Measurements from ENCODE around the gene PPP1CA.

Gene PPP1CA

GRCh38 chr11:67429722-67430121 lies 28.1 kb upstream of the PPP1CA start:
- Histone ChIP-seq H4K91ac (ENCODE audit: low read length) (no peak overlapping the region), H2BK5ac (ENCODE audit: low read depth, low read length, poor library complexity, severe bottlenecking) (no peak overlapping the region)
- 92% methylated on average over 11 of the region's 11 CpGs for WGBS

GRCh38 chr11:67429038-67429668 lies 27.5 kb upstream of the PPP1CA start:
- Histone ChIP-seq H3K4me2 (ENCODE audit: low read length, poor library complexity, severe bottlenecking) (peak overlapping the region; percentile 77), H3K23ac (ENCODE audit: low read length in 2 of 2) (no peak overlapping the region), H2BK15ac (ENCODE audit: low read depth, poor library complexity, severe bottlenecking) (no peak overlapping the region), H2BK12ac (ENCODE audit: low read length in 2 of 2) (no peak overlapping the region), H3K36me3 (ENCODE audit: control insufficient read depth in 1 of 2, insufficient read depth in 2 of 2, low read depth in 1 of 2, low read length in 2 of 2) (peaks cover 35 to 45% of the 10 kb centered on the region in 2 experiments), H2AK5ac (ENCODE audit: low read length, severe bottlenecking) (peak overlapping the region; percentile 44), H2BK5ac (ENCODE audit: low read depth, low read length, poor library complexity, severe bottlenecking) (no peak overlapping the region), H4K8ac (ENCODE audit: low read length) (peak overlapping the region; percentile 97), H3K9ac (ENCODE audit: low read length) (peak overlapping the region; percentile 97), H3K9me3 (ENCODE audit: control insufficient read depth, low read length) (no peaks in the 10 kb centered on the region), H3K4me3 (ENCODE audit: insufficient read depth in 1 of 2, low read depth in 1 of 2, low read length in 2 of 2) (peak overlapping the region; percentile 84 to 93), H3K27me3 (ENCODE audit: control insufficient read depth in 1 of 2, insufficient read depth in 1 of 2, low read length in 2 of 2) (no peaks in the 10 kb centered on the region), H2BK120ac (ENCODE audit: low read depth, low read length) (no peak overlapping the region), H3K4me1 (ENCODE audit: control insufficient read depth, insufficient read depth, low read depth, low read length) (peaks cover 13% of the 10 kb centered on the region), H3K14ac (ENCODE audit: low read length in 2 of 2) (no peak overlapping the region), H4K91ac (ENCODE audit: low read length) (peak overlapping the region; percentile 78), H3K4ac (ENCODE audit: low read depth in 1 of 2, low read length in 2 of 2) (peak overlapping the region; percentile 21 to 90), H3K27ac (ENCODE audit: low read length, poor library complexity, severe bottlenecking) (peak overlapping the region; percentile 5), H3K79me1 (replicated peaks; ENCODE audit: low read length, poor library complexity, severe bottlenecking) (peaks cover 23% of the 10 kb centered on the region), H3K18ac (ENCODE audit: low read depth in 1 of 2, low read length in 2 of 2) (no peak overlapping the region), H2AFZ (ENCODE audit: low read depth, low read length) (no peak overlapping the region)
- WGBS, result 58% methylated on average over 12 of the region's 12 CpGs
- DNase-seq, result no peak

More at GRCh38 chr11:67429722-67430121, 28.1 kb upstream of the PPP1CA start:
- H3K23ac ChIP-seq (ENCODE audit: low read length in 2 of 2), result no peak overlapping the region
- H3K4ac ChIP-seq (ENCODE audit: low read depth in 1 of 2, low read length in 2 of 2), result no peak overlapping the region
- H3K18ac ChIP-seq (ENCODE audit: low read depth in 1 of 2, low read length in 2 of 2), result no peak overlapping the region
- H2BK12ac ChIP-seq (ENCODE audit: low read length in 2 of 2), result no peak overlapping the region
- H2AK5ac ChIP-seq (ENCODE audit: low read length, severe bottlenecking), result no peak overlapping the region
- peak overlapping the region in 1 of 2 experiments; percentile 93 for H3K4me3 ChIP-seq (ENCODE audit: insufficient read depth in 1 of 2, low read depth in 1 of 2, low read length in 2 of 2)
- peaks cover 29% of the 10 kb centered on the region for H3K79me1 ChIP-seq (replicated peaks; ENCODE audit: low read length, poor library complexity, severe bottlenecking)
- H4K8ac ChIP-seq (ENCODE audit: low read length), result no peak overlapping the region
- no peak overlapping the region for H2BK15ac ChIP-seq (ENCODE audit: low read depth, poor library complexity, severe bottlenecking)
- no peak for DNase-seq
- no peaks in the 10 kb centered on the region for H3K27me3 ChIP-seq (ENCODE audit: control insufficient read depth in 1 of 2, insufficient read depth in 1 of 2, low read length in 2 of 2)
- H3K14ac ChIP-seq (ENCODE audit: low read length in 2 of 2), result no peak overlapping the region
- peaks cover 12% of the 10 kb centered on the region for H3K4me1 ChIP-seq (ENCODE audit: control insufficient read depth, insufficient read depth, low read depth, low read length)
- H2AFZ ChIP-seq (ENCODE audit: low read depth, low read length), result no peak overlapping the region
- H3K36me3 ChIP-seq (ENCODE audit: control insufficient read depth in 1 of 2, insufficient read depth in 2 of 2, low read depth in 1 of 2, low read length in 2 of 2), result peaks cover 41 to 45% of the 10 kb centered on the region in 2 experiments
- H3K9me3 ChIP-seq (ENCODE audit: control insufficient read depth, low read length), result no peaks in the 10 kb centered on the region
- peak overlapping the region; percentile 97 for H3K9ac ChIP-seq (ENCODE audit: low read length)
- no peak overlapping the region for H3K27ac ChIP-seq (ENCODE audit: low read length, poor library complexity, severe bottlenecking)
- H2BK120ac ChIP-seq (ENCODE audit: low read depth, low read length), result no peak overlapping the region
- no peak overlapping the region for H3K4me2 ChIP-seq (ENCODE audit: low read length, poor library complexity, severe bottlenecking)

GRCh38 chr11:67428052-67429001 lies 26.7 kb upstream of the PPP1CA start, which contains the start of gene RPS6KB2:
TSS of gene RPS6KB2 (plus strand) at chr11:67428494. CDS start at chr11:67428546, 52 bp downstream.
- no peaks in the 10 kb centered on the region for H3K9me3 ChIP-seq (ENCODE audit: control insufficient read depth, low read length)
- H3K27ac ChIP-seq (ENCODE audit: low read length, poor library complexity, severe bottlenecking), result peak within 1 kb of the TSS; percentile 5
- H3K4me2 ChIP-seq (ENCODE audit: low read length, poor library complexity, severe bottlenecking), result peak within 1 kb of the TSS; percentile 77
- peak within 1 kb of the TSS; percentile 70 for H2BK15ac ChIP-seq (ENCODE audit: low read depth, poor library complexity, severe bottlenecking)
- peak within 1 kb of the TSS; percentile 52 for H2BK120ac ChIP-seq (ENCODE audit: low read depth, low read length)
- WGBS, result 2% methylated on average over 55 of the region's 68 CpGs
- H3K4me3 ChIP-seq (ENCODE audit: insufficient read depth in 1 of 2, low read depth in 1 of 2, low read length in 2 of 2), result peak within 1 kb of the TSS; percentile 84 to 93
- H3K79me1 ChIP-seq (replicated peaks; ENCODE audit: low read length, poor library complexity, severe bottlenecking), result peaks cover 17% of the 10 kb centered on the region
- peak within 1 kb of the TSS; percentile 78 for H2AFZ ChIP-seq (ENCODE audit: low read depth, low read length)
- H3K9ac ChIP-seq (ENCODE audit: low read length), result peak within 1 kb of the TSS; percentile 97
- peaks cover 14% of the 10 kb centered on the region for H3K4me1 ChIP-seq (ENCODE audit: control insufficient read depth, insufficient read depth, low read depth, low read length)
- DNase-seq, result peak; percentile 96
- H3K4ac ChIP-seq (ENCODE audit: low read depth in 1 of 2, low read length in 2 of 2), result peak within 1 kb of the TSS; percentile 21 to 90
- no peak within 1 kb of the TSS for H2BK12ac ChIP-seq (ENCODE audit: low read length in 2 of 2)
- H2BK5ac ChIP-seq (ENCODE audit: low read depth, low read length, poor library complexity, severe bottlenecking), result no peak within 1 kb of the TSS
- H3K23ac ChIP-seq (ENCODE audit: low read length in 2 of 2), result peak within 1 kb of the TSS in 1 of 2 experiments; percentile 28
- H2AK5ac ChIP-seq (ENCODE audit: low read length, severe bottlenecking), result peak within 1 kb of the TSS; percentile 44
- no peaks in the 10 kb centered on the region for H3K27me3 ChIP-seq (ENCODE audit: control insufficient read depth in 1 of 2, insufficient read depth in 1 of 2, low read length in 2 of 2)
- peak within 1 kb of the TSS; percentile 74 to 92 for H3K18ac ChIP-seq (ENCODE audit: low read depth in 1 of 2, low read length in 2 of 2)
- peak within 1 kb of the TSS; percentile 86 for H4K91ac ChIP-seq (ENCODE audit: low read length)
- no peak within 1 kb of the TSS for H3K14ac ChIP-seq (ENCODE audit: low read length in 2 of 2)
- H4K8ac ChIP-seq (ENCODE audit: low read length), result peak within 1 kb of the TSS; percentile 98
- H3K36me3 ChIP-seq (ENCODE audit: control insufficient read depth in 1 of 2, insufficient read depth in 2 of 2, low read depth in 1 of 2, low read length in 2 of 2), result peaks cover 27 to 45% of the 10 kb centered on the region in 2 experiments

Data from mesenchymal stem cell (in vitro differentiated cells and primary cell).